GM23338 (cell line): ENCODE data around the gene ROCK2. TPM values are rescaled to one million over a fixed set of nuclear protein-coding genes. Genes with fewer than 3 reads are reported as not detected.

Experiments used
- ATAC-seq: fragments of 200-7000 bp; cut with Tn5 transposase; 3 replicates; pipeline ENCODE4 v1.9.1; 2020
- DNase-seq: peaks from one replicate; pipeline ENCODE4 v3.0.0-alpha.2; 2015; ENCODE audit warnings: low spot score
- H2AFZ ChIP-seq: fragments of 200-600 bp; sonication (generic); 2 replicates; pipeline ENCODE4 v1.8.0; 2016; ENCODE audit warnings: antibody characterized with exemption, mild to moderate bottlenecking, moderate library complexity
- H3F3A ChIP-seq: fragments of 200-600 bp; sonication (generic); replicated peaks from 2 replicates; pipeline ENCODE4 v1.8.0; 2017; ENCODE audit warnings: antibody characterized with exemption, mixed run types, low read depth
- H3K27ac ChIP-seq: fragments of 200-600 bp; sonication (generic); 2 replicates; pipeline ENCODE4 v1.6.1; 2016; ENCODE audit warnings: low read depth
- H3K27me3 ChIP-seq: fragments of 200-600 bp; sonication (generic); 2 replicates; pipeline ENCODE4 v1.8.0; 2016; ENCODE audit warnings: mild to moderate bottlenecking, mixed run types, moderate library complexity; ENCODE audit not compliant: insufficient read depth
- H3K36me3 ChIP-seq: fragments of 200-600 bp; sonication (generic); 2 replicates; pipeline ENCODE4 v1.8.0; 2016; ENCODE audit warnings: mild to moderate bottlenecking; ENCODE audit not compliant: insufficient read depth
- H3K4me1 ChIP-seq: fragments of 200-600 bp; sonication (generic); 2 replicates; pipeline ENCODE4 v1.8.0; 2016; ENCODE audit warnings: mild to moderate bottlenecking, moderate library complexity; ENCODE audit not compliant: insufficient read depth
- H3K4me2 ChIP-seq: fragments of 200-600 bp; sonication (generic); 2 replicates; pipeline ENCODE4 v1.7.1; 2017; ENCODE audit warnings: mixed run types
- H3K4me3 ChIP-seq: fragments of 200-600 bp; sonication (generic); 2 replicates; pipeline ENCODE4 v1.6.1; 2016; ENCODE audit warnings: mixed run types
- H3K79me2 ChIP-seq: fragments of 200-600 bp; sonication (generic); replicated peaks from 2 replicates; pipeline ENCODE4 v1.8.0; 2017; ENCODE audit warnings: mild to moderate bottlenecking; ENCODE audit not compliant: insufficient read depth
- H3K9me2 ChIP-seq: fragments of 200-600 bp; sonication (generic); 2 replicates; pipeline ENCODE4 v1.8.0; 2017; ENCODE audit not compliant: insufficient read depth
- H4K20me1 ChIP-seq: fragments of 200-600 bp; sonication (generic); replicated peaks from 2 replicates; pipeline ENCODE4 v1.8.0; 2017; ENCODE audit warnings: mild to moderate bottlenecking; ENCODE audit not compliant: insufficient read depth
- H3K27ac Mint-ChIP-seq: 2 replicates; pipeline ENCODE4 v1.8.0; 2020; ENCODE audit warnings: inconsistent platforms, mild to moderate bottlenecking, moderate library complexity, mixed read lengths
- H3K27me3 Mint-ChIP-seq: 3 replicates; pipeline ENCODE4 v1.8.0; 2022; ENCODE audit warnings: low read depth, mild to moderate bottlenecking, moderate library complexity, mixed read lengths, inconsistent platforms; ENCODE audit not compliant: insufficient read depth, poor library complexity
- H3K36me3 Mint-ChIP-seq: 3 replicates; pipeline ENCODE4 v1.8.0; 2021; ENCODE audit warnings: low read depth, mild to moderate bottlenecking, inconsistent platforms, moderate library complexity, mixed read lengths
- H3K4me1 Mint-ChIP-seq: 3 replicates; pipeline ENCODE4 v1.8.0; 2020; ENCODE audit warnings: mild to moderate bottlenecking, inconsistent platforms, mixed read lengths
- H3K4me3 Mint-ChIP-seq: 3 replicates; pipeline ENCODE4 v1.8.0; 2021; ENCODE audit warnings: moderate library complexity, mild to moderate bottlenecking, inconsistent platforms, mixed read lengths
- H3K9me3 Mint-ChIP-seq: 3 replicates; pipeline ENCODE4 v1.8.0; 2020; ENCODE audit warnings: moderate library complexity, mild to moderate bottlenecking, inconsistent platforms, mixed read lengths
- CREB1 ChIP-seq: fragments of 250-450 bp; sonication (Bioruptor Pico); IDR thresholded peaks from 2 replicates; pipeline ENCODE4 v1.5.0; 2020; ENCODE audit warnings: low read depth, mild to moderate bottlenecking, moderate library complexity
- EZH2 ChIP-seq: fragments of 200-600 bp; sonication (generic); IDR thresholded peaks from one replicate; pipeline ENCODE4 v1.8.0; 2017; ENCODE audit warnings: antibody characterized with exemption, mild to moderate bottlenecking, low read depth; ENCODE audit not compliant: unreplicated experiment
- EZH2phosphoT487 ChIP-seq: fragments of 200-600 bp; sonication (generic); IDR thresholded peaks from one replicate; pipeline ENCODE4 v1.8.1; 2018; ENCODE audit warnings: antibody characterized with exemption; ENCODE audit not compliant: unreplicated experiment
- JUNB ChIP-seq: IDR thresholded peaks from one replicate; pipeline ENCODE4 v1.6.1; 2016; ENCODE audit warnings: antibody characterized with exemption; ENCODE audit not compliant: unreplicated experiment
- NANOG ChIP-seq: IDR thresholded peaks from 2 replicates; pipeline ENCODE4 v1.6.1; 2016; ENCODE audit warnings: antibody characterized with exemption, borderline replicate concordance
- POLR2AphosphoS5 ChIP-seq: IDR thresholded peaks from 2 replicates; pipeline ENCODE4 v1.6.1; 2016; ENCODE audit warnings: antibody characterized with exemption, low read depth
- STAT1 ChIP-seq: IDR thresholded peaks from one replicate; pipeline ENCODE4 v1.6.1; 2016; ENCODE audit warnings: antibody characterized with exemption; ENCODE audit not compliant: unreplicated experiment
- ZNF114 ChIP-seq: fragments of 250-450 bp; sonication (Bioruptor Pico); IDR thresholded peaks from 2 replicates; pipeline ENCODE4 v1.5.0; 2020; ENCODE audit warnings: mild to moderate bottlenecking, moderate library complexity
- ZNF331 ChIP-seq: fragments of 250-450 bp; sonication (Bioruptor Pico); IDR thresholded peaks from 2 replicates; pipeline ENCODE4 v1.5.0; 2020; ENCODE audit warnings: low read depth, mild to moderate bottlenecking, moderate library complexity
- polyA plus RNA-seq: library from polyadenylated mRNA; unstranded; fragments of >200 nt; fragmentation: Nextera tagmentation; extraction: Ambion mirVana; gene quantifications from 2 replicates; pipeline ENCODE4 v1.2.1, GENCODE V29; 2016
- total RNA-seq: library from RNA; depleted of rRNA; stranded (reverse); fragments of >200 nt; shearing (Covaris generic); gene quantifications from 2 replicates; pipeline ENCODE4 v1.2.3, GENCODE V29; 2014
- TF ChIP-seq, protein P1 (sequence below): IDR thresholded peaks from one replicate; pipeline ENCODE4 v1.6.1; 2018; ENCODE audit warnings: antibody characterized with exemption; ENCODE audit not compliant: unreplicated experiment
- TF ChIP-seq, protein P2 (sequence below): fragments of 250-450 bp; sonication (Bioruptor Pico); IDR thresholded peaks from 2 replicates; pipeline ENCODE4 v1.5.0; 2020; ENCODE audit warnings: mild to moderate bottlenecking, moderate library complexity
- TF ChIP-seq, protein P3 (sequence below), 2 experiments: fragments of 200-600 bp in 1 of 2; sonication (generic) in 1 of 2; conservative IDR thresholded peaks; 2 replicates each; pipeline versions ENCODE4 v1.5.1 to v1.6.1; 2016 to 2017; ENCODE audit warnings: antibody characterized with exemption in 2 of 2, low read depth in 2 of 2, mild to moderate bottlenecking in 2 of 2, moderate library complexity in 1 of 2
- TF ChIP-seq, protein P4 (sequence below): IDR thresholded peaks from 2 replicates; pipeline ENCODE4 v1.6.1; 2016; ENCODE audit warnings: antibody characterized with exemption

The ROCK2 gene
- total and polyA plus RNA-seq, 2 experiments from 2014 or later, result 16.4 to 28.0 TPM

DNA sequence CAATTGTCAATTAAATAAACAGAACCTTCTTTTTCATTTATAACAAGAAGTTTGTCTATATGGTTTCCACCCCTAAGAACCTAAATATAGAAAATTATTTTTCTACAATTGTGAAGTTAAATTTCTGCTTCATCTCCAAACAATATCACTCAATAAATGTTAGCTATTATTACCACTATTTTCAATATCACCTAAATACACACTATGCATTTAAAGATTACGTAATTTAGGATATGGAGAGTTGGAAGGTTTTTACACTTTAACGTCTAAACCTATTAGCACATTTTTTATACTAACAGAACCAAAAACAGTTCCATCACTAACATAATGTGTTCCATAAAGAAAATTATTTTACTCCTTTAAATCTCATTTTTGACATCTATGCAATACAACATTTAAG lies 48.0 kb downstream of the ROCK2 start:
- TF ChIP-seq, protein P1, sequence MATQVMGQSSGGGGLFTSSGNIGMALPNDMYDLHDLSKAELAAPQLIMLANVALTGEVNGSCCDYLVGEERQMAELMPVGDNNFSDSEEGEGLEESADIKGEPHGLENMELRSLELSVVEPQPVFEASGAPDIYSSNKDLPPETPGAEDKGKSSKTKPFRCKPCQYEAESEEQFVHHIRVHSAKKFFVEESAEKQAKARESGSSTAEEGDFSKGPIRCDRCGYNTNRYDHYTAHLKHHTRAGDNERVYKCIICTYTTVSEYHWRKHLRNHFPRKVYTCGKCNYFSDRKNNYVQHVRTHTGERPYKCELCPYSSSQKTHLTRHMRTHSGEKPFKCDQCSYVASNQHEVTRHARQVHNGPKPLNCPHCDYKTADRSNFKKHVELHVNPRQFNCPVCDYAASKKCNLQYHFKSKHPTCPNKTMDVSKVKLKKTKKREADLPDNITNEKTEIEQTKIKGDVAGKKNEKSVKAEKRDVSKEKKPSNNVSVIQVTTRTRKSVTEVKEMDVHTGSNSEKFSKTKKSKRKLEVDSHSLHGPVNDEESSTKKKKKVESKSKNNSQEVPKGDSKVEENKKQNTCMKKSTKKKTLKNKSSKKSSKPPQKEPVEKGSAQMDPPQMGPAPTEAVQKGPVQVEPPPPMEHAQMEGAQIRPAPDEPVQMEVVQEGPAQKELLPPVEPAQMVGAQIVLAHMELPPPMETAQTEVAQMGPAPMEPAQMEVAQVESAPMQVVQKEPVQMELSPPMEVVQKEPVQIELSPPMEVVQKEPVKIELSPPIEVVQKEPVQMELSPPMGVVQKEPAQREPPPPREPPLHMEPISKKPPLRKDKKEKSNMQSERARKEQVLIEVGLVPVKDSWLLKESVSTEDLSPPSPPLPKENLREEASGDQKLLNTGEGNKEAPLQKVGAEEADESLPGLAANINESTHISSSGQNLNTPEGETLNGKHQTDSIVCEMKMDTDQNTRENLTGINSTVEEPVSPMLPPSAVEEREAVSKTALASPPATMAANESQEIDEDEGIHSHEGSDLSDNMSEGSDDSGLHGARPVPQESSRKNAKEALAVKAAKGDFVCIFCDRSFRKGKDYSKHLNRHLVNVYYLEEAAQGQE, result no peak
- TF ChIP-seq POLR2AphosphoS5, result no peak
- TF ChIP-seq STAT1, result no peak
- TF ChIP-seq CREB1 (CRISPR knock-in tag), result no peak
- no peak for TF ChIP-seq ZNF331 (CRISPR knock-in tag)
- TF ChIP-seq EZH2phosphoT487, result no peak
- no peak for TF ChIP-seq EZH2
- TF ChIP-seq, protein P2, sequence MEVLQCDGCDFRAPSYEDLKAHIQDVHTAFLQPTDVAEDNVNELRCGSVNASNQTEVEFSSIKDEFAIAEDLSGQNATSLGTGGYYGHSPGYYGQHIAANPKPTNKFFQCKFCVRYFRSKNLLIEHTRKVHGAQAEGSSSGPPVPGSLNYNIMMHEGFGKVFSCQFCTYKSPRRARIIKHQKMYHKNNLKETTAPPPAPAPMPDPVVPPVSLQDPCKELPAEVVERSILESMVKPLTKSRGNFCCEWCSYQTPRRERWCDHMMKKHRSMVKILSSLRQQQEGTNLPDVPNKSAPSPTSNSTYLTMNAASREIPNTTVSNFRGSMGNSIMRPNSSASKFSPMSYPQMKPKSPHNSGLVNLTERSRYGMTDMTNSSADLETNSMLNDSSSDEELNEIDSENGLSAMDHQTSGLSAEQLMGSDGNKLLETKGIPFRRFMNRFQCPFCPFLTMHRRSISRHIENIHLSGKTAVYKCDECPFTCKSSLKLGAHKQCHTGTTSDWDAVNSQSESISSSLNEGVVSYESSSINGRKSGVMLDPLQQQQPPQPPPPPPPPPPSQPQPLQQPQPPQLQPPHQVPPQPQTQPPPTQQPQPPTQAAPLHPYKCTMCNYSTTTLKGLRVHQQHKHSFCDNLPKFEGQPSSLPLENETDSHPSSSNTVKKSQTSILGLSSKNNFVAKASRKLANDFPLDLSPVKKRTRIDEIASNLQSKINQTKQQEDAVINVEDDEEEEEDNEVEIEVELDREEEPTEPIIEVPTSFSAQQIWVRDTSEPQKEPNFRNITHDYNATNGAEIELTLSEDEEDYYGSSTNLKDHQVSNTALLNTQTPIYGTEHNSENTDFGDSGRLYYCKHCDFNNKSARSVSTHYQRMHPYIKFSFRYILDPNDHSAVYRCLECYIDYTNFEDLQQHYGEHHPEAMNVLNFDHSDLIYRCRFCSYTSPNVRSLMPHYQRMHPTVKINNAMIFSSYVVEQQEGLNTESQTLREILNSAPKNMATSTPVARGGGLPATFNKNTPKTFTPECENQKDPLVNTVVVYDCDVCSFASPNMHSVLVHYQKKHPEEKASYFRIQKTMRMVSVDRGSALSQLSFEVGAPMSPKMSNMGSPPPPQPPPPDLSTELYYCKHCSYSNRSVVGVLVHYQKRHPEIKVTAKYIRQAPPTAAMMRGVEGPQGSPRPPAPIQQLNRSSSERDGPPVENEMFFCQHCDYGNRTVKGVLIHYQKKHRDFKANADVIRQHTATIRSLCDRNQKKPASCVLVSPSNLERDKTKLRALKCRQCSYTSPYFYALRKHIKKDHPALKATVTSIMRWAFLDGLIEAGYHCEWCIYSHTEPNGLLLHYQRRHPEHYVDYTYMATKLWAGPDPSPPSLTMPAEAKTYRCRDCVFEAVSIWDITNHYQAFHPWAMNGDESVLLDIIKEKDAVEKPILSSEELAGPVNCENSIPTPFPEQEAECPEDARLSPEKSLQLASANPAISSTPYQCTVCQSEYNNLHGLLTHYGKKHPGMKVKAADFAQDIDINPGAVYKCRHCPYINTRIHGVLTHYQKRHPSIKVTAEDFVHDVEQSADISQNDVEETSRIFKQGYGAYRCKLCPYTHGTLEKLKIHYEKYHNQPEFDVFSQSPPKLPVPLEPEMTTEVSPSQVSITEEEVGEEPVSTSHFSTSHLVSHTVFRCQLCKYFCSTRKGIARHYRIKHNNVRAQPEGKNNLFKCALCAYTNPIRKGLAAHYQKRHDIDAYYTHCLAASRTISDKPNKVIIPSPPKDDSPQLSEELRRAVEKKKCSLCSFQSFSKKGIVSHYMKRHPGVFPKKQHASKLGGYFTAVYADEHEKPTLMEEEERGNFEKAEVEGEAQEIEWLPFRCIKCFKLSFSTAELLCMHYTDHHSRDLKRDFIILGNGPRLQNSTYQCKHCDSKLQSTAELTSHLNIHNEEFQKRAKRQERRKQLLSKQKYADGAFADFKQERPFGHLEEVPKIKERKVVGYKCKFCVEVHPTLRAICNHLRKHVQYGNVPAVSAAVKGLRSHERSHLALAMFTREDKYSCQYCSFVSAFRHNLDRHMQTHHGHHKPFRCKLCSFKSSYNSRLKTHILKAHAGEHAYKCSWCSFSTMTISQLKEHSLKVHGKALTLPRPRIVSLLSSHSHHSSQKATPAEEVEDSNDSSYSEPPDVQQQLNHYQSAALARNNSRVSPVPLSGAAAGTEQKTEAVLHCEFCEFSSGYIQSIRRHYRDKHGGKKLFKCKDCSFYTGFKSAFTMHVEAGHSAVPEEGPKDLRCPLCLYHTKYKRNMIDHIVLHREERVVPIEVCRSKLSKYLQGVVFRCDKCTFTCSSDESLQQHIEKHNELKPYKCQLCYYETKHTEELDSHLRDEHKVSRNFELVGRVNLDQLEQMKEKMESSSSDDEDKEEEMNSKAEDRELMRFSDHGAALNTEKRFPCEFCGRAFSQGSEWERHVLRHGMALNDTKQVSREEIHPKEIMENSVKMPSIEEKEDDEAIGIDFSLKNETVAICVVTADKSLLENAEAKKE (CRISPR knock-in tag), result no peak
- TF ChIP-seq, protein P3, sequence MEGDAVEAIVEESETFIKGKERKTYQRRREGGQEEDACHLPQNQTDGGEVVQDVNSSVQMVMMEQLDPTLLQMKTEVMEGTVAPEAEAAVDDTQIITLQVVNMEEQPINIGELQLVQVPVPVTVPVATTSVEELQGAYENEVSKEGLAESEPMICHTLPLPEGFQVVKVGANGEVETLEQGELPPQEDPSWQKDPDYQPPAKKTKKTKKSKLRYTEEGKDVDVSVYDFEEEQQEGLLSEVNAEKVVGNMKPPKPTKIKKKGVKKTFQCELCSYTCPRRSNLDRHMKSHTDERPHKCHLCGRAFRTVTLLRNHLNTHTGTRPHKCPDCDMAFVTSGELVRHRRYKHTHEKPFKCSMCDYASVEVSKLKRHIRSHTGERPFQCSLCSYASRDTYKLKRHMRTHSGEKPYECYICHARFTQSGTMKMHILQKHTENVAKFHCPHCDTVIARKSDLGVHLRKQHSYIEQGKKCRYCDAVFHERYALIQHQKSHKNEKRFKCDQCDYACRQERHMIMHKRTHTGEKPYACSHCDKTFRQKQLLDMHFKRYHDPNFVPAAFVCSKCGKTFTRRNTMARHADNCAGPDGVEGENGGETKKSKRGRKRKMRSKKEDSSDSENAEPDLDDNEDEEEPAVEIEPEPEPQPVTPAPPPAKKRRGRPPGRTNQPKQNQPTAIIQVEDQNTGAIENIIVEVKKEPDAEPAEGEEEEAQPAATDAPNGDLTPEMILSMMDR (conservative IDR thresholded peaks at IDR 0.05; ENCODE audit: low read depth in 2 of 2), result no peak
- no peak for TF ChIP-seq ZNF114 (CRISPR knock-in tag)
- TF ChIP-seq, protein P4, sequence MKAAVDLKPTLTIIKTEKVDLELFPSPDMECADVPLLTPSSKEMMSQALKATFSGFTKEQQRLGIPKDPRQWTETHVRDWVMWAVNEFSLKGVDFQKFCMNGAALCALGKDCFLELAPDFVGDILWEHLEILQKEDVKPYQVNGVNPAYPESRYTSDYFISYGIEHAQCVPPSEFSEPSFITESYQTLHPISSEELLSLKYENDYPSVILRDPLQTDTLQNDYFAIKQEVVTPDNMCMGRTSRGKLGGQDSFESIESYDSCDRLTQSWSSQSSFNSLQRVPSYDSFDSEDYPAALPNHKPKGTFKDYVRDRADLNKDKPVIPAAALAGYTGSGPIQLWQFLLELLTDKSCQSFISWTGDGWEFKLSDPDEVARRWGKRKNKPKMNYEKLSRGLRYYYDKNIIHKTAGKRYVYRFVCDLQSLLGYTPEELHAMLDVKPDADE, result no peak
- TF ChIP-seq JUNB, result no peak
- TF ChIP-seq NANOG, result no peak
- Mint-ChIP-seq H3K4me1 (peaks cover 20% of the 10 kb centered on the region), H3K4me3 (no peak overlapping the region), H3K27ac (no peak overlapping the region), H3K27me3 (no peaks in the 10 kb centered on the region), H3K36me3 (no peaks in the 10 kb centered on the region), H3K9me3 (no peaks in the 10 kb centered on the region)
- H3K4me3 ChIP-seq, result no peak overlapping the region
- ATAC-seq (no peak), DNase-seq (no peak)
- H3K4me1 ChIP-seq, result peaks cover 25% of the 10 kb centered on the region
- no peaks in the 10 kb centered on the region for H3K36me3 ChIP-seq
- peaks cover 24% of the 10 kb centered on the region for H4K20me1 ChIP-seq
- H3K27ac ChIP-seq, result no peak overlapping the region
- no peak overlapping the region for H2AFZ ChIP-seq
- H3K79me2 ChIP-seq, result peaks cover 100% of the 10 kb centered on the region
- no peaks in the 10 kb centered on the region for H3K27me3 ChIP-seq
- no peaks in the 10 kb centered on the region for H3F3A ChIP-seq
- no peak overlapping the region for H3K4me2 ChIP-seq
- no peaks in the 10 kb centered on the region for H3K9me2 ChIP-seq
